Adipocyte (in vitro differentiated cells): ENCODE measurements around the gene RNF220.

Experiments
- DNase-seq: peaks from one replicate; pipeline ENCODE4 v3.0.0-alpha.2; 2015; ENCODE audit warnings: low read depth
- H3K27me3 ChIP-seq: replicated peaks from 2 replicates; pipeline ENCODE4 v1.7.0; 2013; ENCODE audit warnings: mild to moderate bottlenecking, low read length, moderate library complexity; ENCODE audit not compliant: control insufficient read depth, insufficient read depth
- H3K36me3 ChIP-seq: 2 replicates; pipeline ENCODE4 v1.7.0; 2013; ENCODE audit warnings: low read length, mild to moderate bottlenecking, moderate library complexity; ENCODE audit not compliant: control insufficient read depth, insufficient read depth, severe bottlenecking
- H3K4me1 ChIP-seq: 2 replicates; pipeline ENCODE4 v1.7.0; 2013; ENCODE audit warnings: mild to moderate bottlenecking, low read length, moderate library complexity; ENCODE audit not compliant: control insufficient read depth, insufficient read depth
- H3K4me3 ChIP-seq: 2 replicates; pipeline ENCODE4 v1.7.0; 2013; ENCODE audit warnings: mild to moderate bottlenecking, low read length, moderate library complexity
- H3K9ac ChIP-seq: 2 replicates; pipeline ENCODE4 v1.7.0; 2013; ENCODE audit warnings: mild to moderate bottlenecking, low read length, moderate library complexity
- H3K9me3 ChIP-seq: 2 replicates; pipeline ENCODE4 v1.7.0; 2013; ENCODE audit warnings: mild to moderate bottlenecking, low read length, moderate library complexity; ENCODE audit not compliant: control insufficient read depth

The RNF220 gene

GRCh38 chr1:44640200-44640853 lies 235.3 kb downstream of the RNF220 start:
- Histone ChIP-seq H3K4me3 (no peak overlapping the region), H3K9ac (no peak overlapping the region), H3K27me3 (no peaks in the 10 kb centered on the region), H3K36me3 (peaks cover 64% of the 10 kb centered on the region), H3K9me3 (no peaks in the 10 kb centered on the region), H3K4me1 (peaks cover 15% of the 10 kb centered on the region)
- DNase-seq = no peak

- no peak for DNase-seq
- peaks cover 53% of the 10 kb centered on the region for H3K36me3 ChIP-seq
- H3K4me3 ChIP-seq = no peak overlapping the region
- H3K9ac ChIP-seq = no peak overlapping the region
- H3K27me3 ChIP-seq = no peaks in the 10 kb centered on the region
- no peaks in the 10 kb centered on the region for H3K9me3 ChIP-seq
- peaks cover 18% of the 10 kb centered on the region for H3K4me1 ChIP-seq
These were observed 236.4 kb downstream of the RNF220 start for GRCh38 chr1:44641126-44642102.

GRCh38 chr1:44642255-44642654 lies 237.2 kb downstream of the RNF220 start:
- no peak overlapping the region for H3K9ac ChIP-seq
- no peak overlapping the region for H3K4me3 ChIP-seq
- no peaks in the 10 kb centered on the region for H3K9me3 ChIP-seq
- H3K4me1 ChIP-seq = peaks cover 17% of the 10 kb centered on the region
- DNase-seq = no peak
- H3K27me3 ChIP-seq = no peaks in the 10 kb centered on the region
- H3K36me3 ChIP-seq = peaks cover 46% of the 10 kb centered on the region

DNA sequence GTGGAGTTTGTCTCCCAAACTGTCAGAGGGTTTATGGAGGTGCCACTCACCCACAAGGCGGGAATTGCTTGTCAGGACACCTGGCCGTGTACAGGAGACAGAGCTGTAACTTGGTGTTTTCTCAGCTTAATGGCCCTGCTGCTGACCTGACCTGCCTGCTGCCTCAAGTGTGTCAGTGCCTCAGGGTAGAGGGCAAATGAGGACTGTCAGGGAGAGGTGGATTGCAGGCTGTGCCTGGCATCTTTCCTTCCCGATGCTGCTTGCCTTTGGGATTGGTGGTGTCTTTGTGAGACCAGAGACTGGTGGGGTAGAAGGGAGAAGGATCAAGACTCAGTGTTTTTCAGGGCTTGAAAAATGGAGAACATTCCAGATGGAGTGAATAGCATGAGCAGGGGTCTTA lies 237.9 kb downstream of the RNF220 start:
- Histone ChIP-seq H3K36me3 (peaks cover 44% of the 10 kb centered on the region), H3K4me1 (peaks cover 20% of the 10 kb centered on the region), H3K27me3 (no peaks in the 10 kb centered on the region), H3K9me3 (no peaks in the 10 kb centered on the region), H3K9ac (no peak overlapping the region), H3K4me3 (no peak overlapping the region)
- no peak for DNase-seq

- no peak for DNase-seq
- Histone ChIP-seq H3K27me3 (no peaks in the 10 kb centered on the region), H3K4me1 (peaks cover 21% of the 10 kb centered on the region), H3K36me3 (peaks cover 37% of the 10 kb centered on the region), H3K9me3 (no peaks in the 10 kb centered on the region), H3K9ac (no peak overlapping the region), H3K4me3 (no peak overlapping the region)
These were observed 238.8 kb downstream of the RNF220 start for GRCh38 chr1:44643721-44644334.

DNA sequence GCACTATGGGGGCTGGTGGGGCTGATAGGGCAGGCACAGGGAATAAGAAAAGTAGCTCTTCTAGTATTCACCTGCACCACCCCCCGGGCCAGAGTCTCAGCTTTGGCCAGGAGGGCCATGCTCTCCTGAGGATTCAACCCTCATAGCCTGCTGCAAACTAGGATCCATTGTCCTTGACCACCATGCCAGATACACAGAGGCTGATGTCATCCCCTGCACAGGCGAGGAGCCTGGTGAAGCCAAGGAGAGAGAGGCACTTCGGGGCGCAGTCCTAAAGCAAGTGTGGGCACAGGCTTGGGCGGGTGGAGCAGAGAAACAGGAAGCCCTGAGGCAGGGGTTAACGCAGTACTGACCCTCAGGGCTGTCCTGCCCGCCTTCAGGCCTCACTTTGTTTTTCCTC lies 239.8 kb downstream of the RNF220 start:
- H3K36me3 ChIP-seq = peaks cover 39% of the 10 kb centered on the region

GRCh38 chr1:44645476-44646244 lies 240.6 kb downstream of the RNF220 start:
- Histone ChIP-seq H3K4me3 (peak overlapping the region; percentile 25), H3K27me3 (no peaks in the 10 kb centered on the region), H3K9me3 (no peaks in the 10 kb centered on the region), H3K4me1 (peaks cover 21% of the 10 kb centered on the region), H3K36me3 (peaks cover 40% of the 10 kb centered on the region), H3K9ac (peak overlapping the region; percentile 48)
- DNase-seq = no peak

More for the DNA sequence above, 239.8 kb downstream of the RNF220 start:
- H3K4me1 ChIP-seq = peaks cover 21% of the 10 kb centered on the region
- H3K9me3 ChIP-seq = no peaks in the 10 kb centered on the region
- H3K27me3 ChIP-seq = no peaks in the 10 kb centered on the region
- H3K9ac ChIP-seq = peak overlapping the region; percentile 48
- H3K4me3 ChIP-seq = peak overlapping the region; percentile 25
- no peak for DNase-seq

DNA sequence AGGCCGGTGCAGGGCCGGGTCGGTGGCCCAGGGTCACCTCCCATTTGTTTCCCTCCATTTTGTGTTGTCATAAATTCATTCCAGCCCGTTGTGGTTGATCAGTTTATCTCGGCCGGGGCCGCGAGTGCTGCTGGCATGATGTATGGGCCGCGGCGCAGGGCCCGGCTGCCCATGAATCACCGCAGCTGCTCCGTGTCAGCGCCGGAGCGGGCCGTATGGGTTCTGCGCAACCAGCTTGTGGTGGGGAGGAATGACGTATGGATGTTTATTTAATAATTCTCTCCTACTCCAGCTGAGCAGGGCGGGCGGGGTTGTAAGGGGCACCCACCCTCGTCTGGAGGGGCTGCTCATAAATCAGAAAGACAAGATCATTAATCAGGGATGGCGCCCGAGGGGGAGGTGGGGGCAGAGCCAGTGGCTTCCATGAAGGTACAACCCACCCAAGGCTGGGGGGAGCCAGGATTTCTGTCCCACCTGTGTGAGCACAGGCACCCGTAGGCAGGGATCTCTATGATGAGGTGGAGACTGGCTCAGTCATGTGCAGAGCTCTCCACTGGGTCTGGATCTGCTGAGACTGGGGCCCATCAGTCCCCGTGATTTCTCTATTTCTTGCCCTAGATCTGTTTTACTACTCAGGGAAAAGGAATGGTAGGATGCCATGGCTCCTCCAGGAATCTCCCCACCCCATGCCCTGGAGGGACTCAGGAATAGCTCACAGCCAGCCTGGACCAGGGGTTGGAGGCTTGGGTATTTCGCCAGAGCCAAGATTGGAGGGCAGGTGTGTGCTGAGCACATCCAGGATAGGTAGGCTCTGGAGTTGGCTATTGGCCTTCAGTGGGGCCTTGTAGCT lies 241.4 kb downstream of the RNF220 start:
- Histone ChIP-seq H3K4me1 (peaks cover 21% of the 10 kb centered on the region), H3K36me3 (peaks cover 37% of the 10 kb centered on the region)
- no peak for DNase-seq

GRCh38 chr1:44647896-44648295 lies 242.8 kb downstream of the RNF220 start:
- Histone ChIP-seq H3K9me3 (no peaks in the 10 kb centered on the region), H3K36me3 (peaks cover 35% of the 10 kb centered on the region), H3K4me3 (no peak overlapping the region), H3K27me3 (no peaks in the 10 kb centered on the region), H3K4me1 (peaks cover 21% of the 10 kb centered on the region), H3K9ac (no peak overlapping the region)
- DNase-seq = no peak

More for the DNA sequence above, 241.4 kb downstream of the RNF220 start:
- Histone ChIP-seq H3K27me3 (no peaks in the 10 kb centered on the region), H3K9ac (peak overlapping the region; percentile 48), H3K4me3 (no peak overlapping the region), H3K9me3 (no peaks in the 10 kb centered on the region)

- H3K4me3 ChIP-seq = no peak overlapping the region
- H3K9ac ChIP-seq = no peak overlapping the region
- H3K27me3 ChIP-seq = no peaks in the 10 kb centered on the region
- no peak for DNase-seq
- peaks cover 21% of the 10 kb centered on the region for H3K4me1 ChIP-seq
- H3K9me3 ChIP-seq = no peaks in the 10 kb centered on the region
- peaks cover 35% of the 10 kb centered on the region for H3K36me3 ChIP-seq
These were observed 243.6 kb downstream of the RNF220 start for GRCh38 chr1:44648529-44649250.
